ENCODE data around the gene OR51S1.
"Not testable (repeated sequence)": the region's sequence is repeated elsewhere in the genome, so short reads cannot be mapped to it uniquely, and the experiment has no call there.

Gene OR51S1

GRCh38 chr11:4848908-4849532 lies at the start of gene OR51S1:
Gene OR51S1 (minus strand): TSS chr11:4849208. CDS start chr11:4849208, 0 bp downstream.
- no peak for DNase-seq

GRCh38 chr11:4891996-4892640 lies 43.1 kb upstream of the OR51S1 start:
- no peak for DNase-seq

- DNase-seq, result no peak
Measured at GRCh38 chr11:4890279-4890678, 41.3 kb upstream of the OR51S1 start.

GRCh38 chr11:4887591-4887990 lies 38.6 kb upstream of the OR51S1 start:
- DNase-seq, result no peak

GRCh38 chr11:4886186-4886585 lies 37.2 kb upstream of the OR51S1 start:
- no peak for DNase-seq

- no peak for DNase-seq
Measured at GRCh38 chr11:4884361-4884760, 35.4 kb upstream of the OR51S1 start.

- DNase-seq, result no peak
Measured at GRCh38 chr11:4882543-4882942, 33.5 kb upstream of the OR51S1 start.

GRCh38 chr11:4881860-4882500 lies 33.0 kb upstream of the OR51S1 start, which contains the start of gene OR51T1:
Gene OR51T1 (plus strand): TSS chr11:4881900. CDS start chr11:4881900, 0 bp downstream.
- DNase-seq, result no peak

- no peak for DNase-seq
Measured at GRCh38 chr11:4881188-4881587, 32.2 kb upstream of the OR51S1 start.

- DNase-seq, result no peak
Measured at GRCh38 chr11:4865855-4866254, 16.8 kb upstream of the OR51S1 start.

GRCh38 chr11:4863876-4864275 lies 14.9 kb upstream of the OR51S1 start:
- DNase-seq, result no peak

- no peak for DNase-seq
Measured at GRCh38 chr11:4862447-4863236, 13.6 kb upstream of the OR51S1 start.

GRCh38 chr11:4854286-4854685 lies 5.3 kb upstream of the OR51S1 start:
- not testable (repeated sequence) for DNase-seq

GRCh38 chr11:4851033-4851432 lies 2.0 kb upstream of the OR51S1 start:
- no peak for DNase-seq

GRCh38 chr11:4839851-4840549 lies 9.0 kb downstream of the OR51S1 start:
- DNase-seq, result no peak

- no peak for DNase-seq
Measured at GRCh38 chr11:4830909-4831308, 18.1 kb downstream of the OR51S1 start.

- DNase-seq, result no peak
Measured at GRCh38 chr11:4830346-4830745, 18.7 kb downstream of the OR51S1 start.

- DNase-seq, result no peak
Measured at GRCh38 chr11:4826425-4826824, 22.6 kb downstream of the OR51S1 start.

- no peak for DNase-seq
Measured at GRCh38 chr11:4825132-4825531, 23.9 kb downstream of the OR51S1 start.

GRCh38 chr11:4821021-4821420 lies 28.0 kb downstream of the OR51S1 start, which contains the start of gene OR51F2:
Gene OR51F2 (plus strand): TSS chr11:4821321. CDS start chr11:4821422, 101 bp downstream.
- no peak for DNase-seq

GRCh38 chr11:4809246-4809645 lies 39.8 kb downstream of the OR51S1 start:
- DNase-seq, result no peak

- no peak for DNase-seq
Measured at GRCh38 chr11:4808476-4808875, 40.5 kb downstream of the OR51S1 start.

GRCh38 chr11:4804280-4804679 lies 44.7 kb downstream of the OR51S1 start, which contains the start of gene OR52R1:
Gene OR52R1 (minus strand): TSS chr11:4804380. CDS start chr11:4804380, 0 bp downstream.
- DNase-seq, result no peak

All from activated CD4-positive, alpha-beta T cell treated with anti-CD3 and anti-CD28 coated beads, Interleukin-2, amount 50 U/mL, for 1 hour (primary cell).